ENCODE results near the gene PPT1.

Gene PPT1

GRCh38 chr1:40044110-40044509 lies 52.9 kb downstream of the PPT1 start:
- no peak for DNase-seq (ENCODE audit: extremely low spot score)
- ChIA-PET POLR2A (no interaction called here), CTCF (interaction anchor here (1.0 kb wide), 2 partner anchors 12 to 13 kb away, joined by 4 read pairs; no protein-coding TSS in a partner anchor)
- no peak for TF ChIP-seq CTCF (IDR thresholded peaks at IDR 0.05; ENCODE audit: control extremely low read depth, extremely low read depth, low read depth, missing control alignments)

- DNase-seq (ENCODE audit: extremely low spot score) = no peak
- TF ChIP-seq CTCF (IDR thresholded peaks at IDR 0.05; ENCODE audit: control extremely low read depth, extremely low read depth, low read depth, missing control alignments) = no peak
- ChIA-PET CTCF (interaction anchor here (0.7 to 1.5 kb wide), 3 partner anchors 10 to 123 kb away, joined by 3 to 4 read pairs (median 3); no protein-coding TSS in a partner anchor), POLR2A (no interaction called here)
Observed at GRCh38 chr1:40042341-40042740, 54.7 kb downstream of the PPT1 start.

- DNase-seq (ENCODE audit: extremely low spot score) = no peak
Observed at GRCh38 chr1:40041466-40041838, 55.6 kb downstream of the PPT1 start.

GRCh38 chr1:40040511-40041465 lies 56.3 kb downstream of the PPT1 start, which contains the start of gene CAP1:
Gene CAP1, plus strand, starts transcription at chr1:40040729. Its CDS starts 18,618 bp downstream, at chr1:40059347.
- DNase-seq (ENCODE audit: extremely low spot score) = peak; percentile 99
- ChIA-PET POLR2A (interaction anchor here (2.0 kb wide), 1 partner anchor 10 kb away, joined by 5 read pairs; no protein-coding TSS in a partner anchor), CTCF (interaction anchor here (0.9 to 4.2 kb wide), 4 partner anchors 10 to 122 kb away, joined by 3 to 25 read pairs (median 6); no protein-coding TSS in a partner anchor)
- TF ChIP-seq CTCF (IDR thresholded peaks at IDR 0.05; ENCODE audit: control extremely low read depth, extremely low read depth, low read depth, missing control alignments) = no peak

More at GRCh38 chr1:40041466-40041838, 55.6 kb downstream of the PPT1 start:
- ChIA-PET CTCF (interaction anchor here (1.1 kb wide), 1 partner anchor 9 kb away, joined by 4 read pairs; no protein-coding TSS in a partner anchor), POLR2A (no interaction called here)
- no peak for TF ChIP-seq CTCF (IDR thresholded peaks at IDR 0.05; ENCODE audit: control extremely low read depth, extremely low read depth, low read depth, missing control alignments)

GRCh38 chr1:40039757-40040510 lies 57.1 kb downstream of the PPT1 start:
- DNase-seq (ENCODE audit: extremely low spot score) = peak; percentile 88
- CTCF ChIA-PET = interaction anchor here (0.9 to 4.2 kb wide), 9 partner anchors 9 to 275 kb away, joined by 3 to 25 read pairs (median 3); no protein-coding TSS in a partner anchor
- POLR2A ChIA-PET = interaction anchor here (2.0 kb wide), 1 partner anchor 11 kb away, joined by 5 read pairs; no protein-coding TSS in a partner anchor
- no peak for TF ChIP-seq CTCF (IDR thresholded peaks at IDR 0.05; ENCODE audit: control extremely low read depth, extremely low read depth, low read depth, missing control alignments)

Measured in GM10248 (cell line).